Testis (tissue), 2 donors: ENCODE results near the gene DERA.

ENCODE experiments used
- POLR2A ChIP-seq: fragments of 450-650 bp; IDR thresholded peaks from one replicate; pipeline ENCODE4 v1.6.1; 2017; ENCODE audit warnings: antibody characterized with exemption, mild to moderate bottlenecking, moderate library complexity
- TF ChIP-seq, protein P1 (sequence below), 3 experiments: fragments of 450-650 bp in 2 of 3; fragments of 200-600 bp in 1 of 3; sonication (generic) in 1 of 3; IDR thresholded peaks; one replicate each; pipeline ENCODE4 v1.5.1; 2016 to 2019; ENCODE audit warnings: antibody characterized with exemption in 3 of 3, mild to moderate bottlenecking in 2 of 3, moderate library complexity in 1 of 3

DNA sequence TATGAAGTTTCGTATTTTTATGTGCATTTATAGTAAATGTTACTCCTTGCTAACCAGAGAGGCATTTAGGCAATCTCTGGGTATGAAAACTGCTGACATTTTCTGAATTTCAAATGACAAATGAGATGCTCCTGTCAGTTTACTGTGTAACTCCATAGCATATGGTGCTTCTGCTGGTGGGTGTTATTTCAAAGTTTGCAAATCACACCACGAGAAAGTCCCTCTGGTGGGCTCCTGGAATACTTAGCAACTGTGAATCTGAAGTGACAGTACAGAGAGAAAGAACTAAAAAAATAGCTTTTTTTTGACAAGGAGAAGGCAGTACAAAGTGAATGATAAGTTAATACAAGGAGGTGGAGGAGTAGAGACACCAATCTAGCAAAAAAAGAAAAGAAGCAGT lies 161.5 kb downstream of the DERA start:
- no peak for TF ChIP-seq POLR2A
- TF ChIP-seq, protein P1, sequence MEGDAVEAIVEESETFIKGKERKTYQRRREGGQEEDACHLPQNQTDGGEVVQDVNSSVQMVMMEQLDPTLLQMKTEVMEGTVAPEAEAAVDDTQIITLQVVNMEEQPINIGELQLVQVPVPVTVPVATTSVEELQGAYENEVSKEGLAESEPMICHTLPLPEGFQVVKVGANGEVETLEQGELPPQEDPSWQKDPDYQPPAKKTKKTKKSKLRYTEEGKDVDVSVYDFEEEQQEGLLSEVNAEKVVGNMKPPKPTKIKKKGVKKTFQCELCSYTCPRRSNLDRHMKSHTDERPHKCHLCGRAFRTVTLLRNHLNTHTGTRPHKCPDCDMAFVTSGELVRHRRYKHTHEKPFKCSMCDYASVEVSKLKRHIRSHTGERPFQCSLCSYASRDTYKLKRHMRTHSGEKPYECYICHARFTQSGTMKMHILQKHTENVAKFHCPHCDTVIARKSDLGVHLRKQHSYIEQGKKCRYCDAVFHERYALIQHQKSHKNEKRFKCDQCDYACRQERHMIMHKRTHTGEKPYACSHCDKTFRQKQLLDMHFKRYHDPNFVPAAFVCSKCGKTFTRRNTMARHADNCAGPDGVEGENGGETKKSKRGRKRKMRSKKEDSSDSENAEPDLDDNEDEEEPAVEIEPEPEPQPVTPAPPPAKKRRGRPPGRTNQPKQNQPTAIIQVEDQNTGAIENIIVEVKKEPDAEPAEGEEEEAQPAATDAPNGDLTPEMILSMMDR (IDR thresholded peaks at IDR 0.05) = no peak
